T-helper 2 cell treated with Interferon-gamma antibody and Interleukin-4, amounts not matched to agents 5 μg/mL and 100 μg/mL, for 36 hours (primary cell): ENCODE data around the gene SAA1.

ENCODE experiments used
- DNase-seq: peaks from one replicate; pipeline ENCODE4 v3.0.0; 2021; ENCODE audit warnings: low spot score
- H3K27ac Mint-ChIP-seq: one replicate; pipeline ENCODE4 v1.8.0; 2021; ENCODE audit warnings: mild to moderate bottlenecking, mixed read lengths
- H3K27me3 Mint-ChIP-seq: one replicate; pipeline ENCODE4 v1.8.0; 2021; ENCODE audit warnings: low read depth, mixed read lengths
- H3K36me3 Mint-ChIP-seq: one replicate; pipeline ENCODE4 v1.8.0; 2021; ENCODE audit warnings: low read depth, mixed read lengths
- H3K4me1 Mint-ChIP-seq: one replicate; pipeline ENCODE4 v1.8.0; 2021; ENCODE audit warnings: low read depth, mixed read lengths
- H3K4me3 Mint-ChIP-seq: one replicate; pipeline ENCODE4 v1.8.0; 2022; ENCODE audit warnings: mild to moderate bottlenecking, moderate library complexity, mixed read lengths
- H3K9me3 Mint-ChIP-seq: one replicate; pipeline ENCODE4 v1.8.0; 2021; ENCODE audit warnings: mixed read lengths

SAA1 gene

GRCh38 chr11:18270102-18270501 lies 4.0 kb downstream of the SAA1 start:
- H3K27ac Mint-ChIP-seq, result no peak overlapping the region

GRCh38 chr11:18271206-18271605 lies 5.1 kb downstream of the SAA1 start:
- Mint-ChIP-seq H3K4me1 (peaks cover 6% of the 10 kb centered on the region), H3K27ac (no peak overlapping the region), H3K9me3 (no peaks in the 10 kb centered on the region), H3K36me3 (peaks cover 7% of the 10 kb centered on the region), H3K4me3 (no peak overlapping the region), H3K27me3 (peaks cover 2% of the 10 kb centered on the region)
- no peak for DNase-seq

More at GRCh38 chr11:18270102-18270501, 4.0 kb downstream of the SAA1 start:
- Mint-ChIP-seq H3K27me3 (peaks cover 2% of the 10 kb centered on the region), H3K36me3 (peaks cover 4% of the 10 kb centered on the region), H3K9me3 (no peaks in the 10 kb centered on the region), H3K4me1 (peaks cover 8% of the 10 kb centered on the region), H3K4me3 (no peak overlapping the region)
- DNase-seq, result no peak

GRCh38 chr11:18277565-18278271 lies 11.7 kb downstream of the SAA1 start:
- Mint-ChIP-seq H3K36me3 (peaks cover 50% of the 10 kb centered on the region), H3K4me1 (peaks cover 21% of the 10 kb centered on the region), H3K9me3 (no peaks in the 10 kb centered on the region), H3K4me3 (no peak overlapping the region), H3K27ac (no peak overlapping the region), H3K27me3 (no peaks in the 10 kb centered on the region)
- DNase-seq, result no peak

GRCh38 chr11:18280438-18281045 lies 14.5 kb downstream of the SAA1 start:
- Mint-ChIP-seq H3K4me3 (peak overlapping the region; percentile 61), H3K27ac (peak overlapping the region; percentile 76), H3K36me3 (peaks cover 54% of the 10 kb centered on the region), H3K9me3 (no peaks in the 10 kb centered on the region), H3K27me3 (no peaks in the 10 kb centered on the region), H3K4me1 (peaks cover 22% of the 10 kb centered on the region)
- DNase-seq, result no peak

- H3K27me3 Mint-ChIP-seq, result no peaks in the 10 kb centered on the region
- H3K4me1 Mint-ChIP-seq, result peaks cover 22% of the 10 kb centered on the region
- H3K36me3 Mint-ChIP-seq, result peaks cover 64% of the 10 kb centered on the region
- DNase-seq, result no peak
- H3K9me3 Mint-ChIP-seq, result no peaks in the 10 kb centered on the region
- no peak overlapping the region for H3K4me3 Mint-ChIP-seq
- H3K27ac Mint-ChIP-seq, result peak overlapping the region; percentile 38
Observed at GRCh38 chr11:18282626-18283025, 16.6 kb downstream of the SAA1 start.

- no peaks in the 10 kb centered on the region for H3K27me3 Mint-ChIP-seq
- H3K27ac Mint-ChIP-seq, result no peak overlapping the region
- peaks cover 53% of the 10 kb centered on the region for H3K36me3 Mint-ChIP-seq
- no peak overlapping the region for H3K4me3 Mint-ChIP-seq
- no peaks in the 10 kb centered on the region for H3K9me3 Mint-ChIP-seq
- peaks cover 10% of the 10 kb centered on the region for H3K4me1 Mint-ChIP-seq
- no peak for DNase-seq
Observed at GRCh38 chr11:18285841-18286240, 19.8 kb downstream of the SAA1 start.

GRCh38 chr11:18288911-18289310 lies 22.8 kb downstream of the SAA1 start:
- Mint-ChIP-seq H3K4me1 (peaks cover 2% of the 10 kb centered on the region), H3K4me3 (no peak overlapping the region), H3K36me3 (peaks cover 50% of the 10 kb centered on the region), H3K27me3 (no peaks in the 10 kb centered on the region), H3K9me3 (no peaks in the 10 kb centered on the region), H3K27ac (no peak overlapping the region)
- DNase-seq, result no peak

- Mint-ChIP-seq H3K27ac (no peak overlapping the region), H3K36me3 (peaks cover 63% of the 10 kb centered on the region)
- DNase-seq, result no peak
Observed at GRCh38 chr11:18294862-18295261, 28.8 kb downstream of the SAA1 start.

GRCh38 chr11:18295316-18295715 lies 29.3 kb downstream of the SAA1 start:
- no peak for DNase-seq
- no peak overlapping the region for H3K27ac Mint-ChIP-seq
- H3K36me3 Mint-ChIP-seq, result peaks cover 62% of the 10 kb centered on the region
- H3K9me3 Mint-ChIP-seq, result no peaks in the 10 kb centered on the region
- peaks cover 9% of the 10 kb centered on the region for H3K4me1 Mint-ChIP-seq
- no peaks in the 10 kb centered on the region for H3K27me3 Mint-ChIP-seq
- H3K4me3 Mint-ChIP-seq, result no peak overlapping the region

More at GRCh38 chr11:18294862-18295261, 28.8 kb downstream of the SAA1 start:
- H3K4me3 Mint-ChIP-seq, result no peak overlapping the region
- H3K27me3 Mint-ChIP-seq, result no peaks in the 10 kb centered on the region
- H3K9me3 Mint-ChIP-seq, result no peaks in the 10 kb centered on the region
- H3K4me1 Mint-ChIP-seq, result peaks cover 9% of the 10 kb centered on the region

GRCh38 chr11:18299721-18300120 lies 33.7 kb downstream of the SAA1 start:
- peaks cover 5% of the 10 kb centered on the region for H3K4me1 Mint-ChIP-seq
- H3K4me3 Mint-ChIP-seq, result no peak overlapping the region
- peaks cover 50% of the 10 kb centered on the region for H3K36me3 Mint-ChIP-seq
- H3K27ac Mint-ChIP-seq, result no peak overlapping the region
- DNase-seq, result no peak
- no peaks in the 10 kb centered on the region for H3K27me3 Mint-ChIP-seq
- H3K9me3 Mint-ChIP-seq, result no peaks in the 10 kb centered on the region

- no peaks in the 10 kb centered on the region for H3K27me3 Mint-ChIP-seq
- no peak overlapping the region for H3K27ac Mint-ChIP-seq
- peaks cover 57% of the 10 kb centered on the region for H3K36me3 Mint-ChIP-seq
- no peak overlapping the region for H3K4me3 Mint-ChIP-seq
- H3K4me1 Mint-ChIP-seq, result no peaks in the 10 kb centered on the region
- no peak for DNase-seq
- no peaks in the 10 kb centered on the region for H3K9me3 Mint-ChIP-seq
Observed at GRCh38 chr11:18304745-18305144, 38.7 kb downstream of the SAA1 start.

- H3K27me3 Mint-ChIP-seq, result no peaks in the 10 kb centered on the region
- no peaks in the 10 kb centered on the region for H3K9me3 Mint-ChIP-seq
- no peak for DNase-seq
- H3K36me3 Mint-ChIP-seq, result peaks cover 59% of the 10 kb centered on the region
- H3K4me1 Mint-ChIP-seq, result peaks cover 2% of the 10 kb centered on the region
- no peak overlapping the region for H3K4me3 Mint-ChIP-seq
- H3K27ac Mint-ChIP-seq, result no peak overlapping the region
Observed at GRCh38 chr11:18307461-18308139, 41.5 kb downstream of the SAA1 start.

- Mint-ChIP-seq H3K4me3 (no peak overlapping the region), H3K27me3 (no peaks in the 10 kb centered on the region), H3K27ac (no peak overlapping the region), H3K4me1 (peaks cover 5% of the 10 kb centered on the region), H3K36me3 (peaks cover 59% of the 10 kb centered on the region), H3K9me3 (no peaks in the 10 kb centered on the region)
- DNase-seq, result no peak
Observed at GRCh38 chr11:18308242-18308641, 42.2 kb downstream of the SAA1 start.

- no peak overlapping the region for H3K4me3 Mint-ChIP-seq
- H3K4me1 Mint-ChIP-seq, result peaks cover 5% of the 10 kb centered on the region
- no peaks in the 10 kb centered on the region for H3K9me3 Mint-ChIP-seq
- no peaks in the 10 kb centered on the region for H3K27me3 Mint-ChIP-seq
- H3K36me3 Mint-ChIP-seq, result peaks cover 54% of the 10 kb centered on the region
- H3K27ac Mint-ChIP-seq, result no peak overlapping the region
- DNase-seq, result no peak
Observed at GRCh38 chr11:18309691-18310090, 43.6 kb downstream of the SAA1 start.
